ENCODE data around the gene JOSD2.

Gene JOSD2

GRCh38 chr19:50514346-50515167, 3.6 kb upstream of the JOSD2 start:
- no peak for DNase-seq (ENCODE audit: low read depth in 2 of 3, low spot score in 2 of 3)

- DNase-seq (ENCODE audit: low read depth in 2 of 3, low spot score in 2 of 3) = no peak
Observed at GRCh38 chr19:50513746-50514345, 2.9 kb upstream of the JOSD2 start, which contains the start of gene ASPDH. Gene ASPDH, minus strand, starts transcription at chr19:50513913. Its CDS starts 90 bp downstream, at chr19:50513823.

- no peak for DNase-seq (ENCODE audit: low read depth in 2 of 3, low spot score in 2 of 3)
Observed at GRCh38 chr19:50512999-50513745, 2.2 kb upstream of the JOSD2 start.

GRCh38 chr19:50512112-50512998, 1.4 kb upstream of the JOSD2 start:
- no peak for DNase-seq (ENCODE audit: low read depth in 2 of 3, low spot score in 2 of 3)

GRCh38 chr19:50510700-50511068, 307 bp downstream of the JOSD2 start:
- no peak for DNase-seq (ENCODE audit: low read depth in 2 of 3, low spot score in 2 of 3)

GRCh38 chr19:50510121-50510670, 795 bp downstream of the JOSD2 start:
- DNase-seq (ENCODE audit: low read depth in 2 of 3, low spot score in 2 of 3) = no peak

GRCh38 chr19:50509366-50509765, 1.6 kb downstream of the JOSD2 start:
- no peak for DNase-seq (ENCODE audit: low read depth in 2 of 3, low spot score in 2 of 3)

GRCh38 chr19:50508843-50509190, 2.2 kb downstream of the JOSD2 start:
- no peak for DNase-seq (ENCODE audit: low read depth in 2 of 3, low spot score in 2 of 3)

GRCh38 chr19:50507376-50507775, 3.6 kb downstream of the JOSD2 start:
- DNase-seq (ENCODE audit: low read depth in 2 of 3, low spot score in 2 of 3) = no peak

- no peak for DNase-seq (ENCODE audit: low read depth in 2 of 3, low spot score in 2 of 3)
Observed at GRCh38 chr19:50506700-50507099, 4.3 kb downstream of the JOSD2 start.

GRCh38 chr19:50505856-50506611, 5.0 kb downstream of the JOSD2 start:
- no peak for DNase-seq (ENCODE audit: low read depth in 2 of 3, low spot score in 2 of 3)

- DNase-seq (ENCODE audit: low read depth in 2 of 3, low spot score in 2 of 3) = no peak
Observed at GRCh38 chr19:50501568-50502475, 9.2 kb downstream of the JOSD2 start.

GRCh38 chr19:50501186-50501567, 9.8 kb downstream of the JOSD2 start:
- DNase-seq (ENCODE audit: low read depth in 2 of 3, low spot score in 2 of 3) = no peak

GRCh38 chr19:50500753-50501151, 10.2 kb downstream of the JOSD2 start:
- DNase-seq (ENCODE audit: low read depth in 2 of 3, low spot score in 2 of 3) = no peak

- DNase-seq (ENCODE audit: low read depth in 2 of 3, low spot score in 2 of 3) = no peak
Observed at GRCh38 chr19:50500060-50500752, 10.8 kb downstream of the JOSD2 start.

GRCh38 chr19:50498219-50499056, 12.6 kb downstream of the JOSD2 start:
- DNase-seq (ENCODE audit: low read depth in 2 of 3, low spot score in 2 of 3) = no peak

GRCh38 chr19:50497022-50497405, 14.0 kb downstream of the JOSD2 start:
- DNase-seq (ENCODE audit: low read depth in 2 of 3, low spot score in 2 of 3) = no peak
